H1 (cell line): ENCODE measurements around the gene PDE8A. TPM values are rescaled to one million over a fixed set of nuclear protein-coding genes. Genes with fewer than 3 reads are reported as not detected.

Experiments
- CTCF ChIA-PET: fragments of 300-600 bp; sonication (Branson Sonifier 250); formaldehyde crosslinking; loops from one replicate; lab custom pipeline; 2021; ENCODE audit not compliant: partially characterized antibody; lab: Charles Lee
- POLR2A ChIA-PET: fragments of 300-600 bp; sonication (Branson Sonifier 250); formaldehyde crosslinking; loops from one replicate; lab custom pipeline; 2021; ENCODE audit warnings: inconsistent platforms; ENCODE audit not compliant: partially characterized antibody; lab: Charles Lee
- DNase-seq, 2 experiments: peaks; one replicate each; pipeline versions ENCODE4 v3.0.0 to v3.0.0-alpha.2; 2010 to 2022; ENCODE audit warnings: low spot score in 2 of 2, low read depth in 1 of 2, mixed read lengths in 1 of 2
- FAIRE-seq: peaks from 2 replicates; lab custom pipeline; 2011; peaks lifted over from hg19 to GRCh38; lab: Jason Lieb, UNC
- H2AFZ ChIP-seq: 2 replicates; pipeline ENCODE4 v1.8.1; 2012; ENCODE audit warnings: low read length, inconsistent platforms
- H2AK5ac ChIP-seq: 2 replicates; pipeline ENCODE4 v1.6.1; 2013; ENCODE audit warnings: low read depth, low read length
- H2BK120ac ChIP-seq: replicated peaks from 2 replicates; pipeline ENCODE3; 2013; ENCODE audit warnings: low read depth, low read length, inconsistent platforms
- H2BK12ac ChIP-seq: 2 replicates; pipeline ENCODE4 v1.6.1; 2013; ENCODE audit warnings: low read depth, low read length
- H2BK15ac ChIP-seq: 2 replicates; pipeline ENCODE4 v1.6.1; 2013; ENCODE audit warnings: low read length
- H2BK20ac ChIP-seq: 2 replicates; pipeline ENCODE4 v1.6.1; 2013; ENCODE audit warnings: low read length
- H2BK5ac ChIP-seq: 2 replicates; pipeline ENCODE4 v1.6.1; 2013; ENCODE audit warnings: low read depth, low read length
- H3K14ac ChIP-seq: 2 replicates; pipeline ENCODE4 v1.6.1; 2013; ENCODE audit warnings: inconsistent platforms; ENCODE audit not compliant: insufficient read length
- H3K18ac ChIP-seq: 2 replicates; pipeline ENCODE4 v1.6.1; 2013; ENCODE audit warnings: low read length; ENCODE audit errors: extremely low read depth
- H3K23ac ChIP-seq: 2 replicates; pipeline ENCODE4 v1.6.1; 2013; ENCODE audit warnings: inconsistent platforms; ENCODE audit not compliant: insufficient read length
- H3K23me2 ChIP-seq: 2 replicates; pipeline ENCODE4 v1.6.1; 2013; ENCODE audit warnings: low read depth, low read length
- H3K27ac ChIP-seq: 2 replicates; pipeline ENCODE4 v1.6.1; 2011; ENCODE audit warnings: low read depth, low read length, inconsistent platforms
- H3K27me3 ChIP-seq, 4 experiments: replicated peaks in 1 of 4; 1 replicate in 1 of 4; 2 replicates in 3 of 4; pipeline versions ENCODE4 v1.6.1 to v1.8.1; 2011 to 2013; ENCODE audit warnings: low read length in 3 of 4, mild to moderate bottlenecking in 3 of 4, inconsistent platforms in 2 of 4, mixed read lengths in 2 of 4, moderate library complexity in 1 of 4; ENCODE audit not compliant: control insufficient read depth in 3 of 4, insufficient read depth in 3 of 4; ENCODE audit errors: extremely low read depth in 1 of 4
- H3K36me3 ChIP-seq, 4 experiments: 2 replicates each; pipeline versions ENCODE4 v1.6.1 to v1.8.1; 2011 to 2013; ENCODE audit warnings: mild to moderate bottlenecking in 4 of 4, low read length in 3 of 4, moderate library complexity in 2 of 4, control low read depth in 1 of 4, inconsistent platforms in 1 of 4; ENCODE audit not compliant: insufficient read depth in 4 of 4, control insufficient read depth in 2 of 4
- H3K4ac ChIP-seq: replicated peaks from 2 replicates; pipeline ENCODE3; 2013; ENCODE audit warnings: low read length, low read depth, mixed read lengths, inconsistent platforms; ENCODE audit not compliant: insufficient read length
- H3K4me1 ChIP-seq, 4 experiments: replicated peaks in 1 of 4; 1 replicate in 1 of 4; 2 replicates in 3 of 4; pipeline versions ENCODE4 v1.6.1 to v1.8.1; 2011 to 2013; ENCODE audit warnings: low read length in 3 of 4, inconsistent platforms in 2 of 4, mixed read lengths in 1 of 4; ENCODE audit not compliant: insufficient read depth in 4 of 4, control insufficient read depth in 3 of 4
- H3K4me2 ChIP-seq, 2 experiments: 2 replicates each; pipeline versions ENCODE4 v1.6.1 to v1.8.1; 2011 to 2013; ENCODE audit warnings: low read depth in 2 of 2, low read length in 2 of 2, control low read depth in 1 of 2, inconsistent platforms in 1 of 2, mild to moderate bottlenecking in 1 of 2; ENCODE audit not compliant: insufficient read depth in 1 of 2
- H3K4me3 ChIP-seq, 4 experiments: fragments of 200-600, 300-600 bp in 1 of 4; sonication (generic), shearing (Covaris generic), sonication (Bioruptor Twin) in 1 of 4; 2 replicates each; pipeline versions ENCODE4 v1.5.1 to v1.8.1; 2011 to 2016; ENCODE audit warnings: low read length in 4 of 4, low read depth in 3 of 4, control low read depth in 2 of 4, inconsistent platforms in 2 of 4, mild to moderate bottlenecking in 2 of 4, mixed read lengths in 1 of 4, moderate library complexity in 1 of 4; ENCODE audit not compliant: insufficient read depth in 2 of 4; ENCODE audit errors: extremely low read depth in 1 of 4
- H3K56ac ChIP-seq: replicated peaks from 2 replicates; pipeline ENCODE3; 2013; ENCODE audit warnings: low read depth, mild to moderate bottlenecking, mixed read lengths, low read length, inconsistent platforms; ENCODE audit not compliant: insufficient read length
- H3K79me1 ChIP-seq: 2 replicates; pipeline ENCODE4 v1.6.1; 2013; ENCODE audit warnings: low read depth, low read length, control low read depth
- H3K79me2 ChIP-seq, 2 experiments: 2 replicates each; pipeline versions ENCODE4 v1.6.1 to v1.8.1; 2012 to 2013; ENCODE audit warnings: low read length in 2 of 2, mild to moderate bottlenecking in 2 of 2, inconsistent platforms in 1 of 2; ENCODE audit not compliant: insufficient read depth in 2 of 2, control insufficient read depth in 1 of 2
- H3K9ac ChIP-seq, 4 experiments: replicated peaks in 1 of 4; 1 replicate in 1 of 4; 2 replicates in 3 of 4; pipeline versions ENCODE4 v1.6.1 to v1.8.1; 2011 to 2013; ENCODE audit warnings: low read depth in 3 of 4, low read length in 3 of 4, control low read depth in 2 of 4, mild to moderate bottlenecking in 2 of 4, moderate library complexity in 2 of 4, inconsistent platforms in 1 of 4; ENCODE audit errors: extremely low read depth in 1 of 4
- H3K9me3 ChIP-seq, 2 experiments: 2 replicates each; pipeline versions ENCODE4 v1.6.1 to v1.8.1; 2012 to 2013; ENCODE audit warnings: mild to moderate bottlenecking in 2 of 2, moderate library complexity in 2 of 2, control low read depth in 1 of 2, inconsistent platforms in 1 of 2, low read depth in 1 of 2, low read length in 1 of 2, mixed read lengths in 1 of 2; ENCODE audit not compliant: insufficient read depth in 2 of 2
- H4K20me1 ChIP-seq, 2 experiments: replicated peaks in 1 of 2; 2 replicates each; pipeline versions ENCODE3 to v1.8.1; 2011 to 2013; ENCODE audit warnings: inconsistent platforms in 2 of 2, low read length in 2 of 2, mild to moderate bottlenecking in 1 of 2; ENCODE audit not compliant: insufficient read depth in 2 of 2, control insufficient read depth in 1 of 2
- H4K5ac ChIP-seq: 2 replicates; pipeline ENCODE4 v1.6.1; 2013; ENCODE audit warnings: low read length, low read depth, mixed read lengths, inconsistent platforms; ENCODE audit not compliant: insufficient read length
- H4K8ac ChIP-seq: 2 replicates; pipeline ENCODE4 v1.8.0; 2013; ENCODE audit warnings: mild to moderate bottlenecking, moderate library complexity, low read length, inconsistent platforms; ENCODE audit not compliant: insufficient read depth; ENCODE audit errors: extremely low read depth
- H4K91ac ChIP-seq: replicated peaks from 2 replicates; pipeline ENCODE3; 2013; ENCODE audit warnings: low read length, mixed read lengths, inconsistent platforms; ENCODE audit not compliant: insufficient read length
- polyA plus RNA-seq, 7 experiments: library from polyadenylated mRNA; depleted of rRNA in 3 of 7; stranded (reverse) in 5 of 7; unstranded in 2 of 7; fragments of >200 nt in 5 of 7; fragments of 200-250 nt in 2 of 7; gene quantifications; 1 replicate in 5 of 7; 2 replicates in 1 of 7; 4 replicates in 1 of 7; pipeline versions ENCODE4 v1.2.1 to v1.2.3, GENCODE V29; 2011 to 2013; ENCODE audit warnings: missing spikeins in 2 of 7, mixed read lengths in 2 of 7
- total RNA-seq: library from RNA; stranded (reverse); fragmentation: NEBNext Ultra II Directional; extraction: Animal tissue kit (Norgen Biotek cat#: 25700); gene quantifications from 2 replicates; pipeline ENCODE4 v1.2.1, GENCODE V29; 2021

Gene PDE8A
- total and polyA plus RNA-seq, 2 of the 8 experiments (the other 6 are each of a cell fraction or from before 2014, with no cell fraction given): 6.9 to 7.8 TPM

GRCh38 chr15:85000189-85000864 lies 18.7 kb downstream of the PDE8A start:
- no peak overlapping the region for H3K9ac ChIP-seq
- H3K4me2 ChIP-seq: no peak overlapping the region
- H3K36me3 ChIP-seq: no peaks in the 10 kb centered on the region
- no peaks in the 10 kb centered on the region for H4K20me1 ChIP-seq
- no peak overlapping the region for H2AFZ ChIP-seq
- DNase-seq: peak in 1 of 2 experiments; percentile 17
- H2BK5ac ChIP-seq: no peak overlapping the region
- H2BK12ac ChIP-seq: no peak overlapping the region
- no peak overlapping the region for H3K14ac ChIP-seq
- H3K9me3 ChIP-seq: no peaks in the 10 kb centered on the region
- no peak overlapping the region for H4K91ac ChIP-seq
- no peaks in the 10 kb centered on the region for H3K23me2 ChIP-seq
- H2AK5ac ChIP-seq: no peak overlapping the region
- POLR2A ChIA-PET: interaction anchor here (0.6 to 1.4 kb wide), 2 partner anchors 12 to 86 kb away, joined by 3 to 4 read pairs; no protein-coding TSS in a partner anchor
- no peak overlapping the region for H3K4ac ChIP-seq
- no peak overlapping the region for H3K56ac ChIP-seq
- no peak overlapping the region for H4K5ac ChIP-seq
- peaks cover 0 to 7% (median 5%) of the 10 kb centered on the region in 4 experiments; a peak in 3 of 7 replicates for H3K4me1 ChIP-seq
- H4K8ac ChIP-seq: no peak overlapping the region
- H3K27me3 ChIP-seq: no peaks in the 10 kb centered on the region
- no peaks in the 10 kb centered on the region; the same call in 1 of the 2 replicates for H3K79me1 ChIP-seq
- H3K79me2 ChIP-seq: no peaks in the 10 kb centered on the region
- H3K27ac ChIP-seq: no peak overlapping the region
- FAIRE-seq: no peak
- H3K23ac ChIP-seq: no peak overlapping the region
- no peak overlapping the region for H3K4me3 ChIP-seq
- CTCF ChIA-PET: interaction anchor here (0.9 to 3.3 kb wide), 4 partner anchors 9 to 46 kb away, joined by 3 to 20 read pairs (median 6); no protein-coding TSS in a partner anchor
- H2BK15ac ChIP-seq: no peak overlapping the region
- no peak overlapping the region for H3K18ac ChIP-seq
- no peak overlapping the region for H2BK20ac ChIP-seq
- no peak overlapping the region for H2BK120ac ChIP-seq
